H1 (cell line): ENCODE measurements around the gene TAF6. TPM values are rescaled to one million over a fixed set of nuclear protein-coding genes. Genes with fewer than 3 reads are reported as not detected.

Experiments
- CTCF ChIA-PET: fragments of 300-600 bp; sonication (Branson Sonifier 250); formaldehyde crosslinking; loops from one replicate; lab custom pipeline; 2021; ENCODE audit not compliant: partially characterized antibody; lab: Charles Lee
- POLR2A ChIA-PET: fragments of 300-600 bp; sonication (Branson Sonifier 250); formaldehyde crosslinking; loops from one replicate; lab custom pipeline; 2021; ENCODE audit warnings: inconsistent platforms; ENCODE audit not compliant: partially characterized antibody; lab: Charles Lee
- DNase-seq, 2 experiments: peaks; one replicate each; pipeline versions ENCODE4 v3.0.0 to v3.0.0-alpha.2; 2010 to 2022; ENCODE audit warnings: low spot score in 2 of 2, low read depth in 1 of 2, mixed read lengths in 1 of 2
- FAIRE-seq: peaks from 2 replicates; lab custom pipeline; 2011; peaks lifted over from hg19 to GRCh38; lab: Jason Lieb, UNC
- H2AFZ ChIP-seq: 2 replicates; pipeline ENCODE4 v1.8.1; 2012; ENCODE audit warnings: low read length, inconsistent platforms
- H2AK5ac ChIP-seq: 2 replicates; pipeline ENCODE4 v1.6.1; 2013; ENCODE audit warnings: low read depth, low read length
- H2BK120ac ChIP-seq: replicated peaks from 2 replicates; pipeline ENCODE3; 2013; ENCODE audit warnings: low read depth, low read length, inconsistent platforms
- H2BK12ac ChIP-seq: 2 replicates; pipeline ENCODE4 v1.6.1; 2013; ENCODE audit warnings: low read depth, low read length
- H2BK15ac ChIP-seq: 2 replicates; pipeline ENCODE4 v1.6.1; 2013; ENCODE audit warnings: low read length
- H2BK20ac ChIP-seq: 2 replicates; pipeline ENCODE4 v1.6.1; 2013; ENCODE audit warnings: low read length
- H2BK5ac ChIP-seq: 2 replicates; pipeline ENCODE4 v1.6.1; 2013; ENCODE audit warnings: low read depth, low read length
- H3K14ac ChIP-seq: 2 replicates; pipeline ENCODE4 v1.6.1; 2013; ENCODE audit warnings: inconsistent platforms; ENCODE audit not compliant: insufficient read length
- H3K18ac ChIP-seq: 2 replicates; pipeline ENCODE4 v1.6.1; 2013; ENCODE audit warnings: low read length; ENCODE audit errors: extremely low read depth
- H3K23ac ChIP-seq: 2 replicates; pipeline ENCODE4 v1.6.1; 2013; ENCODE audit warnings: inconsistent platforms; ENCODE audit not compliant: insufficient read length
- H3K23me2 ChIP-seq: 2 replicates; pipeline ENCODE4 v1.6.1; 2013; ENCODE audit warnings: low read depth, low read length
- H3K27ac ChIP-seq: 2 replicates; pipeline ENCODE4 v1.6.1; 2011; ENCODE audit warnings: low read depth, low read length, inconsistent platforms
- H3K27me3 ChIP-seq, 4 experiments: replicated peaks in 1 of 4; 1 replicate in 1 of 4; 2 replicates in 3 of 4; pipeline versions ENCODE4 v1.6.1 to v1.8.1; 2011 to 2013; ENCODE audit warnings: low read length in 3 of 4, mild to moderate bottlenecking in 3 of 4, inconsistent platforms in 2 of 4, mixed read lengths in 2 of 4, moderate library complexity in 1 of 4; ENCODE audit not compliant: control insufficient read depth in 3 of 4, insufficient read depth in 3 of 4; ENCODE audit errors: extremely low read depth in 1 of 4
- H3K36me3 ChIP-seq, 4 experiments: 2 replicates each; pipeline versions ENCODE4 v1.6.1 to v1.8.1; 2011 to 2013; ENCODE audit warnings: mild to moderate bottlenecking in 4 of 4, low read length in 3 of 4, moderate library complexity in 2 of 4, control low read depth in 1 of 4, inconsistent platforms in 1 of 4; ENCODE audit not compliant: insufficient read depth in 4 of 4, control insufficient read depth in 2 of 4
- H3K4ac ChIP-seq: replicated peaks from 2 replicates; pipeline ENCODE3; 2013; ENCODE audit warnings: low read length, low read depth, mixed read lengths, inconsistent platforms; ENCODE audit not compliant: insufficient read length
- H3K4me1 ChIP-seq, 4 experiments: replicated peaks in 1 of 4; 1 replicate in 1 of 4; 2 replicates in 3 of 4; pipeline versions ENCODE4 v1.6.1 to v1.8.1; 2011 to 2013; ENCODE audit warnings: low read length in 3 of 4, inconsistent platforms in 2 of 4, mixed read lengths in 1 of 4; ENCODE audit not compliant: insufficient read depth in 4 of 4, control insufficient read depth in 3 of 4
- H3K4me2 ChIP-seq, 2 experiments: 2 replicates each; pipeline versions ENCODE4 v1.6.1 to v1.8.1; 2011 to 2013; ENCODE audit warnings: low read depth in 2 of 2, low read length in 2 of 2, control low read depth in 1 of 2, inconsistent platforms in 1 of 2, mild to moderate bottlenecking in 1 of 2; ENCODE audit not compliant: insufficient read depth in 1 of 2
- H3K4me3 ChIP-seq, 4 experiments: fragments of 200-600, 300-600 bp in 1 of 4; sonication (generic), shearing (Covaris generic), sonication (Bioruptor Twin) in 1 of 4; 2 replicates each; pipeline versions ENCODE4 v1.5.1 to v1.8.1; 2011 to 2016; ENCODE audit warnings: low read length in 4 of 4, low read depth in 3 of 4, control low read depth in 2 of 4, inconsistent platforms in 2 of 4, mild to moderate bottlenecking in 2 of 4, mixed read lengths in 1 of 4, moderate library complexity in 1 of 4; ENCODE audit not compliant: insufficient read depth in 2 of 4; ENCODE audit errors: extremely low read depth in 1 of 4
- H3K56ac ChIP-seq: replicated peaks from 2 replicates; pipeline ENCODE3; 2013; ENCODE audit warnings: low read depth, mild to moderate bottlenecking, mixed read lengths, low read length, inconsistent platforms; ENCODE audit not compliant: insufficient read length
- H3K79me1 ChIP-seq: 2 replicates; pipeline ENCODE4 v1.6.1; 2013; ENCODE audit warnings: low read depth, low read length, control low read depth
- H3K79me2 ChIP-seq, 2 experiments: 2 replicates each; pipeline versions ENCODE4 v1.6.1 to v1.8.1; 2012 to 2013; ENCODE audit warnings: low read length in 2 of 2, mild to moderate bottlenecking in 2 of 2, inconsistent platforms in 1 of 2; ENCODE audit not compliant: insufficient read depth in 2 of 2, control insufficient read depth in 1 of 2
- H3K9ac ChIP-seq, 4 experiments: replicated peaks in 1 of 4; 1 replicate in 1 of 4; 2 replicates in 3 of 4; pipeline versions ENCODE4 v1.6.1 to v1.8.1; 2011 to 2013; ENCODE audit warnings: low read depth in 3 of 4, low read length in 3 of 4, control low read depth in 2 of 4, mild to moderate bottlenecking in 2 of 4, moderate library complexity in 2 of 4, inconsistent platforms in 1 of 4; ENCODE audit errors: extremely low read depth in 1 of 4
- H3K9me3 ChIP-seq, 2 experiments: 2 replicates each; pipeline versions ENCODE4 v1.6.1 to v1.8.1; 2012 to 2013; ENCODE audit warnings: mild to moderate bottlenecking in 2 of 2, moderate library complexity in 2 of 2, control low read depth in 1 of 2, inconsistent platforms in 1 of 2, low read depth in 1 of 2, low read length in 1 of 2, mixed read lengths in 1 of 2; ENCODE audit not compliant: insufficient read depth in 2 of 2
- H4K20me1 ChIP-seq, 2 experiments: replicated peaks in 1 of 2; 2 replicates each; pipeline versions ENCODE3 to v1.8.1; 2011 to 2013; ENCODE audit warnings: inconsistent platforms in 2 of 2, low read length in 2 of 2, mild to moderate bottlenecking in 1 of 2; ENCODE audit not compliant: insufficient read depth in 2 of 2, control insufficient read depth in 1 of 2
- H4K5ac ChIP-seq: 2 replicates; pipeline ENCODE4 v1.6.1; 2013; ENCODE audit warnings: low read length, low read depth, mixed read lengths, inconsistent platforms; ENCODE audit not compliant: insufficient read length
- H4K8ac ChIP-seq: 2 replicates; pipeline ENCODE4 v1.8.0; 2013; ENCODE audit warnings: mild to moderate bottlenecking, moderate library complexity, low read length, inconsistent platforms; ENCODE audit not compliant: insufficient read depth; ENCODE audit errors: extremely low read depth
- H4K91ac ChIP-seq: replicated peaks from 2 replicates; pipeline ENCODE3; 2013; ENCODE audit warnings: low read length, mixed read lengths, inconsistent platforms; ENCODE audit not compliant: insufficient read length
- EP300 ChIP-seq, 2 experiments: IDR thresholded peaks; 1 replicate in 1 of 2; 2 replicates in 1 of 2; pipeline ENCODE4 v1.6.1; 2011 to 2012; ENCODE audit warnings: low read depth in 2 of 2, low read length in 2 of 2, mild to moderate bottlenecking in 2 of 2, borderline replicate concordance in 1 of 2, inconsistent platforms in 1 of 2, moderate library complexity in 1 of 2
- RFX5 ChIP-seq: IDR thresholded peaks from 2 replicates; pipeline ENCODE4 v1.6.1; 2011; ENCODE audit warnings: low read depth, low read length, improper control_type of control experiment, borderline replicate concordance
- RXRA ChIP-seq: IDR thresholded peaks from 2 replicates; pipeline ENCODE4 v1.6.1; 2011; ENCODE audit warnings: low read depth, mild to moderate bottlenecking, low read length, moderate library complexity; ENCODE audit not compliant: insufficient read depth
- TCF12 ChIP-seq: IDR thresholded peaks from 2 replicates; pipeline ENCODE4 v1.6.1; 2011; ENCODE audit warnings: low read depth, mild to moderate bottlenecking, low read length
- WGBS, 2 experiments: shearing (Covaris generic) in 1 of 2; methylation state at CpG; one replicate each; pipeline versions ENCODE4 v1.1.6 to v1.1.7; 2013 to 2015; ENCODE audit warnings: low lambda C conversion rate in 2 of 2, mixed read lengths in 2 of 2, inconsistent platforms in 1 of 2, low coverage in 1 of 2, missing lambda C conversion rate in 1 of 2; ENCODE audit not compliant: insufficient replicate concordance in 2 of 2, insufficient coverage in 1 of 2, insufficient read length in 1 of 2; ENCODE audit errors: extremely low coverage in 1 of 2, missing lambda C conversion rate in 1 of 2; 5-methylcytosine and 5-hydroxymethylcytosine counted together
- polyA plus RNA-seq, 7 experiments: library from polyadenylated mRNA; depleted of rRNA in 3 of 7; stranded (reverse) in 5 of 7; unstranded in 2 of 7; fragments of >200 nt in 5 of 7; fragments of 200-250 nt in 2 of 7; gene quantifications; 1 replicate in 5 of 7; 2 replicates in 1 of 7; 4 replicates in 1 of 7; pipeline versions ENCODE4 v1.2.1 to v1.2.3, GENCODE V29; 2011 to 2013; ENCODE audit warnings: missing spikeins in 2 of 7, mixed read lengths in 2 of 7
- total RNA-seq: library from RNA; stranded (reverse); fragmentation: NEBNext Ultra II Directional; extraction: Animal tissue kit (Norgen Biotek cat#: 25700); gene quantifications from 2 replicates; pipeline ENCODE4 v1.2.1, GENCODE V29; 2021

The TAF6 gene
- total and polyA plus RNA-seq, 2 of the 8 experiments (the other 6 are each of a cell fraction or from before 2014, with no cell fraction given): 66.7 to 101 TPM

- Histone ChIP-seq H3K23me2 (no peaks in the 10 kb centered on the region), H3K4me2 (no peak overlapping the region), H2BK120ac (no peak overlapping the region), H3K4ac (no peak overlapping the region), H3K56ac (no peak overlapping the region), H4K20me1 (peaks cover 5% of the 10 kb centered on the region in 2 experiments), H2BK15ac (no peak overlapping the region), H3K14ac (no peak overlapping the region), H4K91ac (no peak overlapping the region), H2AFZ (no peak overlapping the region), H3K27me3 (no peaks in the 10 kb centered on the region), H3K4me3 (no peak overlapping the region), H3K36me3 (peaks cover 9 to 50% (median 34%) of the 10 kb centered on the region in 4 experiments; a peak in 7 of 8 replicates), H3K79me1 (no peaks in the 10 kb centered on the region; the same call in 1 of the 2 replicates), H2BK12ac (no peak overlapping the region), H3K9ac (no peak overlapping the region), H3K9me3 (no peaks in the 10 kb centered on the region), H4K5ac (no peak overlapping the region), H3K27ac (no peak overlapping the region), H4K8ac (no peak overlapping the region), H2BK20ac (no peak overlapping the region), H3K79me2 (0 out of 4 replicates have a peak, but pooled peaks cover 0 to 6% of the 10 kb centered on the region in 2 experiments), H2BK5ac (no peak overlapping the region), H3K18ac (no peak overlapping the region), H2AK5ac (no peak overlapping the region), H3K4me1 (no peaks in the 10 kb centered on the region; a peak in 2 of 7 replicates), H3K23ac (no peak overlapping the region)
- POLR2A ChIA-PET: interaction anchor here (1.8 to 20.0 kb wide), 3 partner anchors 11 to 21 kb away, joined by 5 to 722 read pairs (median 414); partner anchors contain the start of genes CNPY4, COPS6, MBLAC1 and TAF6
- WGBS, 2 experiments: 96% methylated on average over 11 of the region's 17 CpGs; no CpG with 5 or more reads in 1 of the 2 experiments
- CTCF ChIA-PET: interaction anchor here (1.0 to 2.1 kb wide), 2 partner anchors 24 to 26 kb away, joined by 3 to 5 read pairs; no protein-coding TSS in a partner anchor
- FAIRE-seq: no peak
- DNase-seq: no peak
- TF ChIP-seq RFX5 (no peak), EP300 (IDR thresholded peaks at IDR 0.05; ENCODE audit: borderline replicate concordance in 1 of 2, low read depth in 2 of 2, low read length in 2 of 2) (no peak), TCF12 (no peak), RXRA (no peak)
Observed at GRCh38 chr7:100106633-100107032, 12.5 kb downstream of the TAF6 start.
